ENCODE data around the gene TLCD3A. TPM values are rescaled to one million over a fixed set of nuclear protein-coding genes. Genes with fewer than 3 reads are reported as not detected.
"Not testable (repeated sequence)": the region's sequence is repeated elsewhere in the genome, so short reads cannot be mapped to it uniquely, and the experiment has no call there.

TLCD3A gene
- total RNA-seq, 1 donor from 2014 or later: 28.2 TPM

DNA sequence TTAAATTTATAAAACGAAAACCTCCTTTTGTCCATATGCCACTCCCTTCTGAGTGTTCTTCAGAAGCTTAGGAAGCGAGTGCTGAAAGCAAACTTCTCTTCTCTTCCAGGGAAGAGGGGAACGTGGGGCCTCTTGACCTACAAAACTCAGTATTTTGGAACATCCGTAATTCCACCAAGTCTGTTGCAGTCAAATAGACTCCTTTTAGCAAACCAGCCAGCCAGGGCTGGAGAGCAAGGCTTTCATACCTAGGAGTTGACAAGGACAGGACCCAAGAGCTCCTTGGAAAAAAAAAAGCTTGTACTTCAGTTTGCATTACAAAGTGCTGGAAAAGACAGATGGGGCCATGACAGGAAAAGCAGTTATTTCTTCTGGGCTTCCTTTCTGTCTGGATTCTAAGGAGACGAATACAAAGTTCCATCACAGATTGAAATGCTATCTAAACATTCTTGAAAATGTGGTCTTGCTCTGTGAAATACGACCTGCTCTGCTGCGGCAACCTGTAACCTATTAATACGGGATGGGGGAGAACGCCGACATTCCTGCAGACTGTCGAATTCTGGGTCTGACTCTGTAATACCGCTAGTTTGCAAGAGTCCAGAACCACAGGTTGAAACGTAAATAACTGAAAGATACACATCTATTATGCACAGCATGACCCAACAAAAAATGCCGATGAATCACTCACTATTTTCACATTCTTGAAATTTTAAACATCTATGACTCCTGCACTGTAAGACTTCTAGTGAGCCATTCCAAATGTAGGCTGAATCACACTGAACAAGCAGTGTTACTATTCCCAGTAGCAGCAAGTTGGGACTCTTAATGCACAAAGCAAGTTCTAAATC lies 38.4 kb upstream of the TLCD3A start:
- H3K4me3 Mint-ChIP-seq (ENCODE audit: unreplicated experiment): peak overlapping the region; percentile 46
- no peak for DNase-seq (ENCODE audit: low spot score)
- TF ChIP-seq, protein P1, sequence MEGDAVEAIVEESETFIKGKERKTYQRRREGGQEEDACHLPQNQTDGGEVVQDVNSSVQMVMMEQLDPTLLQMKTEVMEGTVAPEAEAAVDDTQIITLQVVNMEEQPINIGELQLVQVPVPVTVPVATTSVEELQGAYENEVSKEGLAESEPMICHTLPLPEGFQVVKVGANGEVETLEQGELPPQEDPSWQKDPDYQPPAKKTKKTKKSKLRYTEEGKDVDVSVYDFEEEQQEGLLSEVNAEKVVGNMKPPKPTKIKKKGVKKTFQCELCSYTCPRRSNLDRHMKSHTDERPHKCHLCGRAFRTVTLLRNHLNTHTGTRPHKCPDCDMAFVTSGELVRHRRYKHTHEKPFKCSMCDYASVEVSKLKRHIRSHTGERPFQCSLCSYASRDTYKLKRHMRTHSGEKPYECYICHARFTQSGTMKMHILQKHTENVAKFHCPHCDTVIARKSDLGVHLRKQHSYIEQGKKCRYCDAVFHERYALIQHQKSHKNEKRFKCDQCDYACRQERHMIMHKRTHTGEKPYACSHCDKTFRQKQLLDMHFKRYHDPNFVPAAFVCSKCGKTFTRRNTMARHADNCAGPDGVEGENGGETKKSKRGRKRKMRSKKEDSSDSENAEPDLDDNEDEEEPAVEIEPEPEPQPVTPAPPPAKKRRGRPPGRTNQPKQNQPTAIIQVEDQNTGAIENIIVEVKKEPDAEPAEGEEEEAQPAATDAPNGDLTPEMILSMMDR (IDR thresholded peaks at IDR 0.05): no peak
- peaks cover 56% of the 10 kb centered on the region for H3K4me1 Mint-ChIP-seq (ENCODE audit: low read depth)
- no peaks in the 10 kb centered on the region for H3K9me3 Mint-ChIP-seq (ENCODE audit: low read depth)
- peak overlapping the region; percentile 96 for H3K27ac Mint-ChIP-seq (ENCODE audit: unreplicated experiment)
- no peaks in the 10 kb centered on the region for H3K27me3 Mint-ChIP-seq (ENCODE audit: low read depth)
- H3K36me3 Mint-ChIP-seq (ENCODE audit: low read depth): peaks cover 24% of the 10 kb centered on the region

DNA sequence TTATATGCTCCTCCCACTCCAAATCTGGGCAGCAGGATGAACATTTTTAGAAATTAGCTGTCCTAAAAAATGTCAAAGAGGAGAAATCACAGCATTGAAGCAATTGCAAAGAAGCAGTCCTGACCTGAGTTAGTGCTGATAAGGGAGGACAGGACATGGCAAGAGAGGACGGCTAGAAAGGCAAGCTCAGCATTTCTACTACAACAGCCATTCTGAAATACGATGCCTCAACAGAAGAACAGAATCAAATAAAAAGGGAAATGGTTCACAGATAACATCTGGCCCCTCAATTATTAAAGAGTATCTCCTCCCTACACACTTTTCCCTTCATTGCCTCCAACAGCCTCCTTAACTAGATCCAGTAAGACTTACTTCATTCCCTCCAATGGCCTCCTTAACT lies 36.0 kb upstream of the TLCD3A start:
- DNase-seq (ENCODE audit: low spot score): no peak
- Mint-ChIP-seq H3K4me3 (ENCODE audit: unreplicated experiment) (no peak overlapping the region), H3K36me3 (ENCODE audit: low read depth) (peaks cover 16% of the 10 kb centered on the region), H3K9me3 (ENCODE audit: low read depth) (no peaks in the 10 kb centered on the region), H3K27ac (ENCODE audit: unreplicated experiment) (peak overlapping the region; percentile 49), H3K4me1 (ENCODE audit: low read depth) (peaks cover 56% of the 10 kb centered on the region), H3K27me3 (ENCODE audit: low read depth) (no peaks in the 10 kb centered on the region)
- TF ChIP-seq, protein P1 (IDR thresholded peaks at IDR 0.05): no peak

DNA sequence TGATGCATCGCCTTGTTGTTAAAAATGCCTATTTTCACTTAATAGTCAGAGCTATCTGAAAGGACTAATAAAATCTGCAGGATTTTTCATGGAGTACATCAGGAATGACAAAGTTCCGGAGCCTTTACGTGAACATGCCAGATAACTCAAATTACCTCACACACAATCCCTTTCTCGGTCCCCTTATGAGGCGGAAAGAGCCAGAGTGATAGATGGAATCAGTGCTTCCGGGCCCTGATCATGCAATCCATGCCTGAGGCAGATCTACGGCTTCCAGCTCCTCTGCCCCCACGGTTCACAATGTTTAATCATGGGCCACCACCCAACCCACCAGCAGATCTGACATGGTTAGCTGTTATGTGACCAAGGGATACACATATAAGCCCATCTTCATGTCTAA lies 34.7 kb upstream of the TLCD3A start:
- H3K36me3 Mint-ChIP-seq (ENCODE audit: low read depth): peaks cover 16% of the 10 kb centered on the region
- H3K9me3 Mint-ChIP-seq (ENCODE audit: low read depth): no peaks in the 10 kb centered on the region
- peaks cover 43% of the 10 kb centered on the region for H3K4me1 Mint-ChIP-seq (ENCODE audit: low read depth)

DNA sequence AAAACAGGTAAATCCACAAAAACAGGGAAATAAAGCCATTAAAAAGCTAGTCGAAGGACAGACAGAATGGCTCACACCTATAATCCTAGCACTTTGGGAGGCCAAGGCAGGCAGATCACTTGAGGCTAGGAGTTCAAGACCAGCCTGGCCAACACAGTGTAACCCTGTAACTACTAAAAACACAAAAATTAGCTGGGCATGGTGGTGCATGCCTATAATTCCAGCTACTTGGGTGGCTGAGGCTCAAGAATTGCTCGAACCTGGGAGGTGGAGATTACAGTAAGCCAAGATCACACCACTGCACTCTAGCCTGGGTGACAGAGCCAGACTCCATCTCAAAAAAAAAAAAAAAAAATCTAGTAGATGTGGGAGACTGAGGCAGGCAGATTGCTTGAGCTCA lies 34.3 kb upstream of the TLCD3A start:
- not testable (repeated sequence) for H3K27me3 Mint-ChIP-seq (ENCODE audit: low read depth); H3K4me3 Mint-ChIP-seq (ENCODE audit: unreplicated experiment); H3K9me3 Mint-ChIP-seq (ENCODE audit: low read depth); H3K27ac Mint-ChIP-seq (ENCODE audit: unreplicated experiment); DNase-seq (ENCODE audit: low spot score)
- Mint-ChIP-seq H3K36me3 (ENCODE audit: low read depth) (peaks cover 16% of the 10 kb centered on the region), H3K4me1 (ENCODE audit: low read depth) (peaks cover 40% of the 10 kb centered on the region)

More for the DNA sequence above, 34.7 kb upstream of the TLCD3A start:
- H3K27ac Mint-ChIP-seq (ENCODE audit: unreplicated experiment): no peak overlapping the region
- no peak overlapping the region for H3K4me3 Mint-ChIP-seq (ENCODE audit: unreplicated experiment)
- no peaks in the 10 kb centered on the region for H3K27me3 Mint-ChIP-seq (ENCODE audit: low read depth)
- TF ChIP-seq, protein P1 (IDR thresholded peaks at IDR 0.05): no peak
- no peak for DNase-seq (ENCODE audit: low spot score)

DNA sequence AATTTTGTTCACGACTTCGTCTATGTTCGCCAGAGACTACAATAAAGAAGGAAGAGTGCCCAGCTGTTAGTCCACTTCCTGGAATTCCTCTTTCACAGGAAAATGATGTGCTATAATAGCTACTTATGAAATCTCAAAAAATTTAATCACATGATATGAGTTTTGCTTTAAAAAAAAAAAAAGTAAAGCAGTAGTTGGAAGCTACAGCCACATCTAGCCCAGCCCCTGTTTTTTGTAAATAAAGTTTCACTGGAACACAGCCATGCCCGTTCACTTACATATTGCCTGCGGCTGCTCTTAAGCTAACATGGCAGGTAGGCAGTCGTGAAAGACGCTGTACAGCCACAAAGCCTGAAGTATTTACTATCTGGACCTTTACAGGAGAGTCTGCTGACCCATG lies 33.1 kb upstream of the TLCD3A start:
- no peak for DNase-seq (ENCODE audit: low spot score)
- no peak overlapping the region for H3K4me3 Mint-ChIP-seq (ENCODE audit: unreplicated experiment)

More for the DNA sequence above, 33.1 kb upstream of the TLCD3A start:
- H3K27ac Mint-ChIP-seq (ENCODE audit: unreplicated experiment): no peak overlapping the region
- no peaks in the 10 kb centered on the region for H3K27me3 Mint-ChIP-seq (ENCODE audit: low read depth)
- H3K9me3 Mint-ChIP-seq (ENCODE audit: low read depth): no peaks in the 10 kb centered on the region
- H3K4me1 Mint-ChIP-seq (ENCODE audit: low read depth): peaks cover 27% of the 10 kb centered on the region
- TF ChIP-seq, protein P1 (IDR thresholded peaks at IDR 0.05): no peak
- H3K36me3 Mint-ChIP-seq (ENCODE audit: low read depth): peaks cover 16% of the 10 kb centered on the region

Measured in chondrocyte (in vitro differentiated cells).